HepG2 (cell line): ENCODE results near the gene TMEM132D. TPM values are rescaled to one million over a fixed set of nuclear protein-coding genes. Genes with fewer than 3 reads are reported as not detected.

Experiments used
- ATAC-seq: fragments of 200-7000 bp; cut with Tn5 transposase; 3 replicates; pipeline ENCODE4 v1.9.1; 2020; ENCODE audit warnings: mild to moderate bottlenecking, moderate library complexity
- BruUV-seq: library from RNA; stranded (reverse); fragments of 400-500 nt; replicated peaks from 2 replicates; lab custom pipeline; 2021; lab: Mats Ljungman, UMichigan
- CTCF ChIA-PET: fragments of 300-600 bp; formaldehyde crosslinking; extraction: SDS; loops from one replicate; lab custom pipeline; 2021; ENCODE audit warnings: low total read pairs, inconsistent platforms, low intra/inter-chr PET ratio; lab: Yijun Ruan, JAX
- POLR2A ChIA-PET: fragments of 350-600 bp; sonication (Branson Sonifier 250); formaldehyde crosslinking; loops from one replicate; lab custom pipeline; 2020; ENCODE audit warnings: antibody characterized with exemption, inconsistent platforms; lab: Yijun Ruan, JAX
- DNase-seq: peaks from one replicate; pipeline ENCODE4 v3.0.0-alpha.2; 2015; ENCODE audit warnings: low spot score
- FAIRE-seq: peaks from 3 replicates; lab custom pipeline; 2011; peaks lifted over from hg19 to GRCh38; lab: Jason Lieb, UNC
- H2AFZ ChIP-seq: one replicate; pipeline ENCODE4 v1.6.1; 2011; ENCODE audit warnings: low read length, inconsistent platforms
- H3K27ac ChIP-seq: fragments of 300-600 bp; 3 replicates; pipeline ENCODE4 v1.8.0; 2011; ENCODE audit warnings: mixed run types, mild to moderate bottlenecking, mixed read lengths, low read length, inconsistent platforms; ENCODE audit not compliant: insufficient read depth; ENCODE audit errors: extremely low read length
- H3K27me3 ChIP-seq, 2 experiments: fragments of 200-600 bp in 1 of 2; 2 replicates in 1 of 2; 3 replicates in 1 of 2; pipeline versions ENCODE4 v1.6.0 to v1.8.0; 2011; ENCODE audit warnings: low read length in 2 of 2, mild to moderate bottlenecking in 2 of 2, moderate library complexity in 2 of 2, inconsistent platforms in 1 of 2; ENCODE audit not compliant: insufficient read depth in 2 of 2, control insufficient read depth in 1 of 2
- H3K36me3 ChIP-seq, 2 experiments: fragments of 200-600 bp in 1 of 2; replicated peaks in 1 of 2; 2 replicates in 1 of 2; 3 replicates in 1 of 2; pipeline versions ENCODE4 v1.5.1 to v1.8.0; 2011; ENCODE audit warnings: low read length in 2 of 2, inconsistent platforms in 1 of 2; ENCODE audit not compliant: insufficient read depth in 2 of 2, control insufficient read depth in 1 of 2
- H3K4me1 ChIP-seq: 2 replicates; pipeline ENCODE4 v1.5.1; 2012; ENCODE audit warnings: low read length, inconsistent platforms; ENCODE audit not compliant: insufficient read depth
- H3K4me2 ChIP-seq: 2 replicates; pipeline ENCODE4 v1.6.0; 2011; ENCODE audit warnings: low read depth, low read length, inconsistent platforms
- H3K4me3 ChIP-seq, 3 experiments: fragments of 200-600 bp in 1 of 3; sonication (generic), shearing (Covaris generic) in 1 of 3; replicated peaks in 1 of 3; 2 replicates each; pipeline ENCODE4 v1.5.1; 2011 to 2016; ENCODE audit warnings: low read length in 3 of 3, inconsistent platforms in 2 of 3, low read depth in 2 of 3, mild to moderate bottlenecking in 2 of 3, control low read depth in 1 of 3, mixed read lengths in 1 of 3; ENCODE audit not compliant: insufficient read depth in 1 of 3
- H3K79me2 ChIP-seq: one replicate; pipeline ENCODE4 v1.6.1; 2011; ENCODE audit warnings: low read length, inconsistent platforms; ENCODE audit not compliant: insufficient read depth
- H3K9ac ChIP-seq: 2 replicates; pipeline ENCODE4 v1.6.0; 2011; ENCODE audit warnings: mild to moderate bottlenecking, low read depth, low read length, inconsistent platforms; ENCODE audit not compliant: insufficient read depth
- H3K9me3 ChIP-seq: 2 replicates; pipeline ENCODE4 v1.5.1; 2012; ENCODE audit warnings: mild to moderate bottlenecking, low read length
- H4K20me1 ChIP-seq: 2 replicates; pipeline ENCODE4 v1.6.0; 2011; ENCODE audit warnings: inconsistent platforms, mild to moderate bottlenecking, low read length, moderate library complexity; ENCODE audit not compliant: insufficient read depth
- ARID4A ChIP-seq: sonication (generic); formaldehyde crosslinking; IDR thresholded peaks from 2 replicates; pipeline ENCODE4 v1.5.0; 2020; ENCODE audit warnings: mild to moderate bottlenecking, missing genetic modification reagents, borderline replicate concordance
- HMG20A ChIP-seq: IDR thresholded peaks from 2 replicates; pipeline ENCODE4 v1.6.1; 2016; ENCODE audit warnings: borderline replicate concordance
- KDM5A ChIP-seq: fragments of 200-600 bp; sonication (generic); IDR thresholded peaks from 2 replicates; pipeline ENCODE4 v1.7.0; 2018; ENCODE audit warnings: antibody characterized with exemption, mild to moderate bottlenecking, low read length, borderline replicate concordance
- NONO ChIP-seq, 2 experiments: fragments of 450-650 bp in 1 of 2; sonication (generic) in 1 of 2; formaldehyde crosslinking in 1 of 2; IDR thresholded peaks in 1 of 2; conservative IDR thresholded peaks in 1 of 2; 2 replicates each; pipeline versions ENCODE4 v1.6.1 to v1.8.0; 2017 to 2022; ENCODE audit warnings: mild to moderate bottlenecking in 1 of 2, missing genetic modification reagents in 1 of 2, moderate library complexity in 1 of 2
- NR2F2 ChIP-seq: IDR thresholded peaks from 2 replicates; pipeline ENCODE4 v1.6.1; 2012; ENCODE audit warnings: low read depth, inconsistent platforms, borderline replicate concordance
- PLRG1 ChIP-seq: fragments of 450-650 bp; conservative IDR thresholded peaks from 2 replicates; pipeline ENCODE4 v1.6.1; 2016
- PLSCR1 ChIP-seq: sonication (generic); formaldehyde crosslinking; IDR thresholded peaks from 2 replicates; pipeline ENCODE4 v1.5.0; 2020; ENCODE audit warnings: missing genetic modification reagents, mild to moderate bottlenecking, borderline replicate concordance
- SAP130 ChIP-seq: IDR thresholded peaks from 2 replicates; pipeline ENCODE4 v1.6.1; 2016; ENCODE audit warnings: low read depth
- U2AF1 ChIP-seq: fragments of 200-400 bp; formaldehyde crosslinking; optimal IDR thresholded peaks from 2 replicates; pipeline ENCODE3; 2017; ENCODE audit warnings: mild to moderate bottlenecking, low read depth, low read length
- ZFYVE20 ChIP-seq: sonication (generic); formaldehyde crosslinking; IDR thresholded peaks from 2 replicates; pipeline ENCODE4 v1.8.0; 2023; ENCODE audit warnings: low read depth, mild to moderate bottlenecking, moderate library complexity, missing genetic modification reagents, borderline replicate concordance
- ZNF18 ChIP-seq: sonication (generic); formaldehyde crosslinking; IDR thresholded peaks from 2 replicates; pipeline ENCODE4 v1.8.0; 2022; ENCODE audit warnings: mild to moderate bottlenecking, missing genetic modification reagents; ENCODE audit not compliant: insufficient replicate concordance
- ZNF850 ChIP-seq: sonication (generic); formaldehyde crosslinking; conservative IDR thresholded peaks from 2 replicates; pipeline ENCODE4 v1.9.0; 2021; ENCODE audit warnings: mild to moderate bottlenecking, missing genetic modification reagents
- WGBS: methylation state at CpG from one replicate; pipeline ENCODE4 v1.1.6; 2017; ENCODE audit warnings: low lambda C conversion rate; 5-methylcytosine and 5-hydroxymethylcytosine counted together
- in situ Hi-C: cut with HindIII; loops from 2 replicates; pipeline ENCODE4 v1.10.0; 2017; ENCODE audit warnings: low pct_unique_long_range_greater_than_20kb; ENCODE audit not compliant: extremely low pct_ligation_motif_present
- intact Hi-C: fragments of 100-400 bp; cut with micrococcal nuclease; formaldehyde crosslinking; loops from one replicate; pipeline ENCODE4 v1.10.0; 2022; ENCODE audit not compliant: unreplicated experiment
- polyA plus RNA-seq, 8 experiments: library from polyadenylated mRNA; depleted of rRNA in 3 of 8; stranded (reverse) in 7 of 8; unstranded in 1 of 8; fragments of >200 nt; fragmentation: Illumina TruSeq in 4 of 8; extraction: Trizol in 4 of 8; gene quantifications; 2 replicates each; pipeline versions ENCODE4 v1.2.1 to v1.2.3, GENCODE V29; 2011 to 2016; ENCODE audit warnings: low read depth in 4 of 8, missing spikeins in 1 of 8, mixed read lengths in 1 of 8; ENCODE audit not compliant: insufficient read depth in 1 of 8
- total RNA-seq, 5 experiments: library from RNA; depleted of rRNA; stranded (reverse); fragments of >200 nt; fragmentation: Illumina TruSeq; extraction: Trizol; gene quantifications; 2 replicates each; pipeline ENCODE4 v1.2.3, GENCODE V29; 2016; ENCODE audit warnings: low read depth in 1 of 5
- TF ChIP-seq, protein P1 (sequence below): sonication (generic); formaldehyde crosslinking; IDR thresholded peaks from 2 replicates; pipeline ENCODE4 v1.5.1; 2020; ENCODE audit warnings: mild to moderate bottlenecking, missing genetic modification reagents, moderate library complexity

Gene TMEM132D
- total and polyA plus RNA-seq, 2 of the 13 experiments (the other 11 are each of a cell fraction or from before 2014, with no cell fraction given), result not detected

DNA sequence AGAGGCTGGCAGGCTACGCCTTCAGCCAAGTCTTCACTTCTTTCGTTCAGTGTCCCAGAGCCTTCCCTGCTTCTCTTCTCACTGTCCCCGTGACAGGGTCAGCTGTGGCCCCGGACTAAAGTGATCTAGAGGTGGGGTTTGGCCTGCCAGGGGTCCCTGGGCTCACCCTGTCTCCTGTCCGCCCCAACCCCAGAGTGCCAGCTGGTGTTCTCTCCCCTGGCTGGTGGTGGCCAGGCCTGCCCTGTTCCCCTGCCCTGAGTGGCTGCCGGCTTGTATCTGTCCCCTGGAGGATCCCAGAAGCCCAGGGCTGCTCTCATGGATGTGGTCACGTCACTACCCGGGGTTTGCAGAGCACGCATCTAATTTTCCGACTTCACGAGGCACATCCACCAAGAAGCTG is 753.1 kb downstream of the TMEM132D start:
- no peak overlapping the region for H2AFZ ChIP-seq
- intact Hi-C loops, result no loop called here
- ChIA-PET CTCF (no interaction called here), POLR2A (no interaction called here)
- H3K4me3 ChIP-seq, result no peak overlapping the region
- no peak for TF ChIP-seq ZFYVE20 (CRISPR knock-in tag)
- no peak for TF ChIP-seq ZNF18 (CRISPR knock-in tag)
- TF ChIP-seq ZNF850 (CRISPR knock-in tag), result no peak
- no peak for TF ChIP-seq NR2F2
- no peak for TF ChIP-seq KDM5A
- TF ChIP-seq SAP130 (CRISPR knock-in tag), result no peak
- no peak for TF ChIP-seq ARID4A (CRISPR knock-in tag)
- no peak for TF ChIP-seq U2AF1
- no peak for TF ChIP-seq NONO (IDR thresholded peaks at IDR 0.05)
- no peak for TF ChIP-seq NONO (CRISPR knock-in tag; conservative IDR thresholded peaks at IDR 0.05)
- TF ChIP-seq HMG20A, result no peak
- TF ChIP-seq, protein P1, sequence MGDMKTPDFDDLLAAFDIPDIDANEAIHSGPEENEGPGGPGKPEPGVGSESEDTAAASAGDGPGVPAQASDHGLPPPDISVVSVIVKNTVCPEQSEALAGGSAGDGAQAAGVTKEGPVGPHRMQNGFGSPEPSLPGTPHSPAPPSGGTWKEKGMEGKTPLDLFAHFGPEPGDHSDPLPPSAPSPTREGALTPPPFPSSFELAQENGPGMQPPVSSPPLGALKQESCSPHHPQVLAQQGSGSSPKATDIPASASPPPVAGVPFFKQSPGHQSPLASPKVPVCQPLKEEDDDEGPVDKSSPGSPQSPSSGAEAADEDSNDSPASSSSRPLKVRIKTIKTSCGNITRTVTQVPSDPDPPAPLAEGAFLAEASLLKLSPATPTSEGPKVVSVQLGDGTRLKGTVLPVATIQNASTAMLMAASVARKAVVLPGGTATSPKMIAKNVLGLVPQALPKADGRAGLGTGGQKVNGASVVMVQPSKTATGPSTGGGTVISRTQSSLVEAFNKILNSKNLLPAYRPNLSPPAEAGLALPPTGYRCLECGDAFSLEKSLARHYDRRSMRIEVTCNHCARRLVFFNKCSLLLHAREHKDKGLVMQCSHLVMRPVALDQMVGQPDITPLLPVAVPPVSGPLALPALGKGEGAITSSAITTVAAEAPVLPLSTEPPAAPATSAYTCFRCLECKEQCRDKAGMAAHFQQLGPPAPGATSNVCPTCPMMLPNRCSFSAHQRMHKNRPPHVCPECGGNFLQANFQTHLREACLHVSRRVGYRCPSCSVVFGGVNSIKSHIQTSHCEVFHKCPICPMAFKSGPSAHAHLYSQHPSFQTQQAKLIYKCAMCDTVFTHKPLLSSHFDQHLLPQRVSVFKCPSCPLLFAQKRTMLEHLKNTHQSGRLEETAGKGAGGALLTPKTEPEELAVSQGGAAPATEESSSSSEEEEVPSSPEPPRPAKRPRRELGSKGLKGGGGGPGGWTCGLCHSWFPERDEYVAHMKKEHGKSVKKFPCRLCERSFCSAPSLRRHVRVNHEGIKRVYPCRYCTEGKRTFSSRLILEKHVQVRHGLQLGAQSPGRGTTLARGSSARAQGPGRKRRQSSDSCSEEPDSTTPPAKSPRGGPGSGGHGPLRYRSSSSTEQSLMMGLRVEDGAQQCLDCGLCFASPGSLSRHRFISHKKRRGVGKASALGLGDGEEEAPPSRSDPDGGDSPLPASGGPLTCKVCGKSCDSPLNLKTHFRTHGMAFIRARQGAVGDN (CRISPR knock-in tag), result no peak
- TF ChIP-seq PLSCR1 (CRISPR knock-in tag), result no peak
- TF ChIP-seq PLRG1, result no peak
- no peak overlapping the region for H3K4me2 ChIP-seq
- H4K20me1 ChIP-seq, result no peaks in the 10 kb centered on the region
- no peaks in the 10 kb centered on the region for H3K36me3 ChIP-seq
- no peak overlapping the region for H3K9ac ChIP-seq
- DNase-seq (no peak), FAIRE-seq (no peak), ATAC-seq (no peak)
- in situ Hi-C loops, result no loop called here
- no peaks in the 10 kb centered on the region for H3K79me2 ChIP-seq
- WGBS, result 7% methylated on average over 3 of the region's 11 CpGs
- H3K27ac ChIP-seq, result no peak overlapping the region
- no TSS peak for BruUV-seq
- peaks cover 0 to 25% of the 10 kb centered on the region in 2 experiments; a peak in 3 of 5 replicates for H3K27me3 ChIP-seq
- H3K4me1 ChIP-seq, result no peaks in the 10 kb centered on the region
- H3K9me3 ChIP-seq, result no peaks in the 10 kb centered on the region; the same call in 1 of the 2 replicates
